8988T (cell line): ENCODE results near the gene THSD4.

Source experiments
- DNase-seq: peaks from one replicate; pipeline ENCODE4 v3.0.0; 2011

The THSD4 gene

DNA sequence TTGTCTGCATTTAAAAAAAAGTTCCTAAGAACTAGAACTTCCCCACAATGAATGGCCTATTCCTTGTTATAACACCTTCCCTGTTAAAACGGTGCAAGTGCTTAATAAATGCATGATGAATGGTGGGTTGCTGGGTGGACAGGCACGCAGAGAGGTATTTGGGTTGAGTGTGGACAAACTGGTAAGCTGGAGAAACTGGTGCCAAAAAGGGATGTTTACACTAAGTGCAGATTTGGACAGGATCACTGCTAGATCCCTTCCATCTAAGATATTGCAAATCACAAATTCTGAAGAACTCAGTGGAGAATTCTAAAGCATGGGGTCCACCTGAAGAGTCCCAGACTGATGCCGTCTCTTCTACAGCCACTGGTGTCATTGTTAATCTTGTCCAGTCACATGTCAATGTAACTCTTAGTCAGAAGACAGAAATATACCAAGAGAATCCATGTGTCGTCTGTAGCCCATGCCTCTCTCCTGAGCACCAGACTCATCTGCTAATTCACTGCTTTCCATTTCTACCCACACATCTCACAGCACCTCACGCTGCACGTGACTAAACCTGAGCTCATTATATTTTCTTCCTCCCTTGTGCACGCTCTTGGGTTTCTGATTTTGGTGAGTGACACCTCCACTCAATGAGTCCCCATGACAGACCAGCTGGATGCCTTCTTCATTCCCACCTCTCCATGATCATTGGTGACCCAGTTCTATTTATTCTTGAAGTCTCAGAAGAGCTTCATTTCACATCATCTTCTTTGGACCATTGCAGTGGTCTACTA, 328.9 kb downstream of the THSD4 start:
- no peak for DNase-seq

DNA sequence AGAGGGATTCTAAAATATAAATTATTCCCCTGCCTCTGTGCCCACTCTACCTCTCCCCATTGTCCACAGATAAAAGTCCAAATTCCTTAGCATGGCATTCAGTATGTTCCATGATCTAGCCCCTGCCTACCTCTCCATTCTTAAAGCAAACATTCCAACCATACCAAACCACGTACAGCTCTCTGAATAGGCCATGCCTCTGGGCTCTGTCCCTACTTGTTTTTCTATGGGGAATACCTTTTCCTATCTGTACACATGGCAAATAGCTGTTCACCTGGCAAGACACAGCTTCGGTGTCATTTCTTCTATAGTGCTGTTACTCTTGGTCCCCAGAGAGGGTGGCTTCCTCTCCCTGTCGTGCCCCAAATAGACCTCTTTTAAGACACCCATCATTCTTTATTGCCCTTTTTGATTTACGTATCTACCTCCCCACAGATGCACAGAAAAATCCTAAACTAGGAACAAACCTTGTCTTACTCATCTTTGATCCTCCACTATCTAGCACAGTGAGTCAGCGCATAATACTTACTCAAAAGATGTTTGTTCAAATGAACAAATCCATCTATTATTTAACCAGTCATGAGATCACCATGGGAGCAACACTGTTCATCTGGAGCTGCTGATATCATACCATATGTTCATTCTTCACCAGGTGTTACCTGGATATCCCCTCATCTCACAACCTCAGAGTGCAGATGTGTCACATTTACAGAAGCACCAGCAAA, 329.8 kb downstream of the THSD4 start:
- DNase-seq: no peak

DNA sequence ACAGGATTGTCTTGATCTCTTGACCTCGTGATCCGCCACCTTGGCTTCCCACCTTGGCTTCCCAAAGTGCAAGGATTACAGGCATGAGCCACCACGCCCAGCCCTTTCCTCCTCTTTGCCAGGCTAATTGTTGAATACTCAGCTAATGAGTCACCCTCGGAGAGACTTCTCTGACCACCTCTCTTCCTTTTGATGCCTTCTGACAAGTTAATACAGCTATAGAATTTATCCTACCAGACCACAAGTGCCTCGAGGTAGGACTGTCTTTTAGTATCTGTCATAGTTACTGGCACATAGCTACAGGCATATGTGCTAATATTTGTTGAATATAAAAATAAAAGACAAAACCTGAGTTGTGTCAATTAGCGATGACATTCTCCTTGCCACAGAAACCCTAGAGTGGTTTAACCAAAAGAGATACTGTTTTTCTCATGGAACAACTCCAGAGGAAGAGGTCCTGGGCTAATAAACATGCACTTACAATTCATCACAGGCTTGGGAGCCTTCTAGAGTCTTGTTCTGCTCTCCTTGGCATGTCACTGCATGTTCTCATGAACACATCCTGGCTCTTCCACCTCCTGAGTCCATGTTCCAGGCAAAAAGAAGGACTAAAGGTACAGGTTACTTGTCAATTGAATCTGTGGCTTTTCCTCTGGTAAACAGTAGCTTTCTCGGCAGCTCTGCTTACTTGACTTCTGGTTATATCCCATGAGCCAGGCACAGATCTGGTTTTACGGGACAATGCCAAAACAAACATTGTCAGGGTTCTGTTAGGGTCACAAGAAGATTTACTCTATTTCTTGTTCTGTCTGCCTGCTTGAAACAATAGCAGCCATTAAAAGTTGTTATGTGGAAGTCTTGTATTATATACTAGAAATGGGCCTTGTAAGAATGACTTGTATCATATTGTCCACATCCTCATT, 332.3 kb downstream of the THSD4 start:
- no peak for DNase-seq

DNA sequence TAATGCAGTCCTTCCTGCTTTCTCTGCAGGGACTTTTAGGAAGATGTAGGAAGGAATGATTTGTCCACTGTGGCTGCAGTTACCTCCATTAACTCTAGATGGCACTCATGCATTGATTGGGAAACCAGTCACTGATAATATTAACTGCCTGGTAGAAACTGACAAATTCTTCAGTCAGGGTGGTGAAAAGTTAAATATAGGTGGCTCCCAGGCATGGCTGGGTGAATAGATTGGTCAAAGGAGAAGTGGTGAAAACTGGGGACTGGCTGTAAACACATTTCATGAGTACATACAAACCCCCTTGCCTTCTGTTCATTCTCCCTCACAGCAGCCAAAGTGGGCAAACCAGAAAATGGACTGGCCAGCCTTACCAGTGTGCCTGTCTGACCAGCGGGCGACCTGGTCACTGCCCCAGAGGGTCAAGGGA, 333.4 kb downstream of the THSD4 start:
- no peak for DNase-seq

DNA sequence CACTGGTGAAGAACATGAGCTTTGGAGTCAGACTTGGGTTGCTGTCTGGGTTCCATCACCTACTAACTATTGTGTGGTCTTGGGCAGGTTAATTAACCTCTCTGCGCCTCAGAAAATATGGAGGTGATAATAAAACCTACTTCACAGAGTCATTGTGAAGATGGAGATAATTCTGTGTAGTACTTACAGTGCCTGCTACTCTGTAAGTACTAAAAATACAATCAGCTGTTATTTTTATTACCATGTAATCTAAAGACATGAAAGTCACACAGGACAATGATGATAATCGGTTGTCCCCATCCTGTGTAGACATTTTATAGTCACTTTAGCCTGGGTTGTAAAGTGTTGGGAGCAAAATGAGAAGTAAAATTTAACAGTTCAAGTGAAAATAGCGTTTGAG, 334.1 kb downstream of the THSD4 start:
- DNase-seq: no peak

DNA sequence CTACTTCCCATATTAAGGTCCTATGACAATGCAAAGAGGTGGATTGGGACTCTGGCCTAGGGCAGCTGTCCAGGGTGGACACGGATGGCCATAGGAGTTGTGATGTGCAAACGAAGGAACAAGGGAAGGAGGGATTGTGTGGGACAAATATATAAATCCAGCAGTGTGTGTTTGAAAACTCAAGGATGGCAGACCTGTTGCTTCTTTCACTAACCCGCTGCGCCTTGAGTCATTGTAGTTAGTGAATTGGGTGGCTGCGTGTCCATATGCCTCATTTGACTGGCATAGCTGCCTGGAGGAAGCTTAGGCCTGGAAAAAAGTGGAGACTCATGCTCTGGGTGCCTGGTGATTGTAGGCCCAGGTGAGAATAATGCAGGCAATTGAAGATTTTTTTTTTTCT, 334.7 kb downstream of the THSD4 start:
- no peak for DNase-seq

DNA sequence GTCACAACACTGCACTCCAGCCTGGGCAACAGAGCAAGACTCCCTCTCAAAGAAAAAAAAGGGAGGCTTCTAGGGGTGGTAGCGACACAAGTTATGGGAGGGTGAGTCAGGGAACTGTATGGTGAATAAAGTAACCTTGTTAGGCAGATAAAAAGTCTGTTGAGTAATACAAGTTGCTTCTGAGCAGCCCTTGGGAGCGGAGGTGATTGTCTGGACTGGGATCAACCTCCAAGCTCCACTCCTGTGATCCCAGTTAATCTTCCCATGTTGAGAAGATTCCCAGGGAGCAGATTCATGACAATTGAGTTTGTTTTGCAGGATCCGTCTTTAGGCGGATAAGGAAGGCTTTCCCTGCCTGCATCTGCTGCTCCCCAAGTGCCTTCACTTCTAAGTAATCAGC, 335.9 kb downstream of the THSD4 start:
- no peak for DNase-seq

DNA sequence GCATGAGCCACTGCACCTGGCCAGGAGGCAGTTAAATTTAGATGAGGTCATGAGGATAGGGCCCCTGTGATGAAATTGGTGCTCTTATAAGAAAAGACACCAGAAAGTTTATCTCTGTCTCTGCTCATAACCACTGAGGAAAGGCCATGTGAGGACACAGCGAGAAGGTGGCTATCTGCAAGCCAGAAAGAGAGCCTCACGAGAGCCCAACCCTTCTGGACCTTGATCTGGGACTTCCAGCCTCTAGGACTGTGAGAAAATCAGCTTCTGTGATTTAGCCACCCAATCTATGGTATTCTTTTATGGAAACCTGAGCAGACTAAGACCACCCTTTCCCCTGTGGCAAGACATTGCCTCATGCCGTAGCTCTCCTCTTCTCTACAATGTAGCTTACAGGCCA, 337.6 kb downstream of the THSD4 start:
- no peak for DNase-seq

DNA sequence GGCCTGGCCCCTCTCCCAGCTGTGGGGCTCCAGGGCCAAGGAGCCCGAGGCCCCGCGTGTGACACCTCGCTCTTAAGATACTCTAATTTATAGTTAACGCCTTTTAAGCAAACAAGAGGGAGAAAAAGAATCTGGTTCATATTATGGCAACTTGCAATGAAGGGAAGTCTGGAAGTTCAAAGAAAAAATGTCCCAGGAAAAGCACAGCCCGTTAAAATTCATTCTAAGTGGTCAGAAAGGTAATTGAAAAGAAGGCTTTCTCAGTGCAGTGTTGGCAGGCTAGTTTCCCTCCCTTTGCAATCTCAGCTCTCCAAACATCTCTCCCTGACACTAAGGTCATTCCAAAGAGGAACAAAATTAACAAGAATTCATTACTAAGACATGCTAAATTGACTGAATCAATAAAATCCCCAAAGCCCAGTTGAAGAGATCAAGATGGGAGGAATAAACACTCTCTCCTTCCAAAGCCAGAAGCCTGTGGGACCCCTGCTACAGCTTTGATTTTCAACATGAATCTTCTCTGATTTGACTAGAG, 339.3 kb downstream of the THSD4 start:
- no peak for DNase-seq

DNA sequence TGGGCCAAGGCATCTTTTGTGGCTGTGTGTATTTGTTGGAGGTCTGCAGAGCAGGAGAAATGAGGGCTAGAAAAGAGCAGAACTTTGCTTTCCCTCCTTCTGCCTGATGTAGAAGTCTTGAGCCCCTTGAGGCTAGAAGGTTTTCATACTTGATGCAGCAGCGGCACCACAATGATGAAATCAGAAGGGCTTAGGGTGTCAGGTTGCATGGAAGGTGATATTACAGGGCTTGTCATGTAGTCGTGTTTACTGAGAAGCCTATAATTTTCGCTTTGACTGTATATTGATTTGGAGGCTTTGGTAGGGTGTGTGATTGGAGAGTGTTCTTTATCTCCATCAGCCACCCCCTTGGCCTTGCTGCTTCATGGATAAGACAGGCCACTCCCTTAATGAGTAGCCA, 339.8 kb downstream of the THSD4 start:
- no peak for DNase-seq

DNA sequence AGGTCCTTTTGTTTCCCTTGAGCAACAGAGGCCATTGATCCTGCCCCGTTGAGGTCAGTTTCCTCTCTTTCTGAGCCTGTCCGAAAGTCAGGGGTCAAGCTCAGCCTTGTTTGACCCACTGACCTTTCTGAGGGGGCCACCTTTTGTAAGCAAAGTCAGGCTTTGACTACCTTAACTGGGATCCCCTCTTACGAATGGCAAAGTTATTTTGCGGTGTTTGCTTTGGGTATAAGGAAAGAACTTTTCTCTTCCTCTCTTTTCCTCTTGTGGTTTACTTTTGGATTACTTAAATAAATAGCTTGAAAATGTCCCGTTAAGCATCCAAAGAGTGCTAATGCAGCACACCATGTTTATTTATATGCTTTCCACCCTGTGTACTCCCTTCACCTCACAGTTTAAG, 340.6 kb downstream of the THSD4 start:
- DNase-seq: no peak

DNA sequence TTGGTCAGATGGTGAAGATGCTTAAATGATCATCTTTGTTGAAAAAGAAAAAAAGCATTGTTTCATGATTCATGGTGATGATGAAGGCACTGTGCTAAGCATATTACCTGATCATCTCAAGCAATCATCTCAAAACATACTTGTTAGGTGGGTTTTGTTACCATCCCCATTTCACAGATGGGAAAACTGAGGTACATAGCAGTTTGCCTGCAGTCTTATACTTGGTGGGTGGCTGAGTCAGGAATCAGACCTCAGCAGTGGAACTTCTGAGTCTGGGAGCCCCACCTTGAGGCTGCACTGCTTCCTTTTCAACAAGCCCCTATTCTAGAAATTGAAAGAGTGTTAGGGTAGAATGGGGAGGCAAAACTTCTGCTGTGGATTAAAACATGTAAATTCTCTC, 341.1 kb downstream of the THSD4 start:
- DNase-seq: no peak

DNA sequence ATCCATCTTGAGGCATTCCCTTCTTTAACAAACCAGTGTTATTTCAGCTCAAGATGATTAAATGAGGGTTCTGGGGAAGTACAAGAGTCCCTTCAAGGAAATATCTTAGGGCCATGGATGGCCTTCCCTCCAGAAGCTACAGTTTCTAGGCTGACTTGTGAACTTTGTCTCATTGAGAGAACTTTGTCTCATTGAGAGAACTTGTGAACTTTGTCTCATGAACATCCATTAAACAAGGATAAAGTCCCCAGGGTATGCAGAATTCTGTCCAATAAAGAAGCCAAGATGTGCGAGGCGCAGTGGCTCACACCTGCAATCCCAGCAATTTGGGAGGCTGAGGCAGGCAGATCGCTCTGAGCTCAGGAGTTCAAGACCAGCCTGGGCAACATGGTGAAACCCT, 341.5 kb downstream of the THSD4 start:
- no peak for DNase-seq

DNA sequence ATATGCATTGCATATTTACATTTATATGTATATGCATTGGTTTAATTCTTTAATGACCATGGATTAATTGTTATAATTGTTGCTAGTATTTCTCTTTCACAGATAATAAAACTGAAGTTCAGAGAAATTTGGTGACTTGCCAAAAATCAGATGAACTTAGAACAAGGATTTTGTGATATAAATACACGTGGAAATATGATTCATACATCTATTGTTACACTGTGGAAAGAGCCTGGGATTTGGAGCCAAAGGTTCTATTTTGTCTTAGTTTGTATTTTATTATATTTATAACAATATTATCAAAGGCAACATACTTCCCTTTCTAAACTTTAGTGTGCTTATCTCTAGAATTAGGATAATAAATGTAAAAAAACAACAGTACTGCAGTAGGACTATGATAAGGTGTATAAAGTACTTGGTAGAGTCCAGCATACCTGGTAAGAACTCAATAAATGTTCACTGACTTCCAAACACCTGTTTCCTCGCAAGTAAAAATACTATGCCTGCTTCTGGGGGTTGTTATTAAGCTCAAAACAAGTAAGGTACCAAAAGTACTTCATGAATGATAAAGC, 342.9 kb downstream of the THSD4 start:
- no peak for DNase-seq

DNA sequence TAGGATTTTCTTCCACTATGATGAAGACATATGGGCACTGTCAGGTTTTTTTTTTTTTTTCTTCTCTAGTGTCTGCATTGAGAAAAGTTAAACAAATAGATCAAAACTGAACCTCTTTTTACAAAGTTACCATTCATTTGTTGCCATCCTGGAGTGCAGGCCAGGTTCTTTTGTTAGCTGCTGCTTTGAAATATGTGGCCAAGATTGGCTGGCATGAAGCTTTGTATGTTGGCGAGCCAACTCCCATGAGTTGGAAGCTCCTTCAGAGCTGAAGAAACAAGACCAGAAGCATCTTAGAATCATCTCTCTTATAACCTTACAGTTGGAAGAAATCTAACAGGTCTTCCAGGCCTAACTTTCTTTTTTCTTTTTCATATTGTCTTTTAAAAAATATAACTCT, 346.5 kb downstream of the THSD4 start:
- no peak for DNase-seq

DNA sequence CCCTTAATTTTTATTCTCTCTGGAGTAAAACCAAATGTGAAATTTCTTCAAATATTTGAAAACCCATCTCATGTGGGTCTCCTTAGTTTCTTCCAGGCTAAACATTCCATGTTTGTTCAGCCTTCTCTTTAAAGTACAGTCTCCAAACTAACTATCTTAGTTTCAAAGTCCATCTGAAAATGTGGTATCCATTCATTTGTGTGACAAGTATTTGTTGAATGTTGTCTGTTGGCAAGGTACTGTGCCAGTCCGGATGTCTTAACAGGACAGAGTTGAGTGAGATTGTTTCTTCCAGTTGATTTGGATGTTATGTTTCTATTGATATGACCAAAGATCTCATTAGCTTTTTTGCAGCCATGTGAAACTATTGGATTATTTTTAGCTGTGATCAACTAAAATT, 347.4 kb downstream of the THSD4 start:
- no peak for DNase-seq

DNA sequence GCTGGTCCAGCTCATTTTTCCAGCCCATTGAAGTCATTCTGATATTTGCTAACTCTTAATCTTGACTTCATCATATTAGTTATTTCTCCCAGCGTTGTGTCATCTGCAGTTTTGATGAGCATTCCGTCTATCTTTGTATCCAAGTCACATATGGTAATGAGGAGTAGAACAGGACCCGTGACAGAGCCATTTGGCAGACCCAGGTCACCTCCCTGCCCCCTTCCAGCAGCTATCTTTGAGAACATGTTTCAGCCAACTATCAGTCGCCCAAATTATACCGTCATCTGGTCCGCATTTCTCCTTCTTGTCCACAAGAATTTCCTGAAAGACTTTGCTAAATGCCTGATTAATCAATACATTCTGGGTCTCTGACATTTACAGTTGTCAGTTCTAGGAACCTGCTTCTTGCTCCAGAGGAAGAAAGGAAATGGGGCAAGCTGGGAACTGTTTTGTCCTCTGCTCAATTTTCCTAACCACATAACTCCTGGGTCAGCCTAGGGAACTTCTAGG, 347.9 kb downstream of the THSD4 start:
- no peak for DNase-seq

DNA sequence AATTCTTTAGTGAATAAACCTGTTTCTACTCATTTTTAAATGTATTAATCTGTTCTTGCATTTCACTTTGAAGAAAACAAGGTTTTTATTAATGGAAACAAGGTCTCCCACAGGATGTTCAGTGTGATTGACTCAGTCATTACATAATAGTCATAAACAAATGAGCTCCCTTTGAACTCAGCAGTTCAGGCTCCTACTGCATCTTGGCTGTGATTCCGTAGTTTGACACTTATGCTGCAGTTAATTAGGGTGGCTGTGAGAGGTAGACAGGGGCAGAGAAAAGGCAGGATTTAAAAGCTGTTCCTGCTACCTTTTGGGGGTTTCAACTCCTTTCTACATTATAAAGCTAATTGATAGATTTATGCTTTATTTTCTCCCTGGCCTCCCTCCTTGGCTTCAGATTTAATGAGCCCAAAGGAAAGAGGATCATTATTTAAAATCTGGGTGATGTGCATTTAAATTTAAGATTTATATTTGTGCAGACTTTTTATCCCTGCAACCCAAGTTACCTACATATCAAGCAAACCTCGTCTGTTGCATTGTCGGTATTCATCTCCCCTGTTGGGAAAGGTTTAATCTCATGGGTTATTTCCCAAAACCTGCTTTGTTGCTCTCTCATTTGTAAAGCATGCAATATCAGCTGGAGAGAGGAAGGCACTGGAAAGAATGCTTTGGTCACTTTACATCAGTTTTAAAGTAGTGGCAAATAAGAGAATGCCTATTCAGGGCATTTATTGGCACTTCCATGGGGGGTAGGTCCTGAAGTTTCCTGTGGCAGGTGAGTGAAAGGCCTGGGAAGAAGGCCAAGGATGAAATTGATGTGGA, 350.1 kb downstream of the THSD4 start:
- DNase-seq: no peak

DNA sequence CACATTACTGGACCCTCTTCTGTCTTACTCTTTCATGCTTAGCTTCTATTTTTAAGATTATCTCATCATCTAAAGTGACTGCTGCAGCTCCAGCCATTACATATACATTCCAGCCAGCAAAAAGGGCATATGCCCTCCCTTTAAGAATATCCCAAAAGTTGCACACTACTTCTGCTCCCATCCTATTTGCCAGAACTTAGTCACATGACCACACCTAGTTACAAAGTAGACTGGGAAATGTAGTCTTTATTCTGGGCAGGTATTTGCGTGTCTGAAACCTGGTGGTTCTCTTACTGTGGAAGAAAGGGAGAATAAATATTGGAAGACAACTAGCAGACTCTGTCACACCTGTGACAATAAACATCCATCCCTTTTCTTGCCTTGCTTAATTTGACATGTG, 353.4 kb downstream of the THSD4 start:
- no peak for DNase-seq

DNA sequence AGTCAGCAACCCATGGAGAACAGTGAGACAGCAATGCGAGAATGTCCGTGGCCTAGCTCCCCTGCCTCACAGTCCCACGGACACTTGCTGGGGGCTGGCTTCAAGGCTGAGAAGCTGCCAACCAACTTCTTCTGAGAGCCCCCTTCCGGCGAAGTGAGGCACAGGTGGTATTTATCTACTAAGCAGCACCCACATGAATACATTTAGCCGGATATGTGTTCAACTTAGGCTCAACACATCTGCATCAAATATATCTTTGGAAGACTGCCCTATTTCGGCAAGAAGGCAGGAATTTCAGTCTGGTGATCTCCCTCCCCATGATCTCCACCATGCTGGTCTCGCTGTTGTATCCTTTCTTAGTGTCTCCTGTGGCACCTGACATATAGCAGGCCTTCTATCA, 354.1 kb downstream of the THSD4 start:
- no peak for DNase-seq

DNA sequence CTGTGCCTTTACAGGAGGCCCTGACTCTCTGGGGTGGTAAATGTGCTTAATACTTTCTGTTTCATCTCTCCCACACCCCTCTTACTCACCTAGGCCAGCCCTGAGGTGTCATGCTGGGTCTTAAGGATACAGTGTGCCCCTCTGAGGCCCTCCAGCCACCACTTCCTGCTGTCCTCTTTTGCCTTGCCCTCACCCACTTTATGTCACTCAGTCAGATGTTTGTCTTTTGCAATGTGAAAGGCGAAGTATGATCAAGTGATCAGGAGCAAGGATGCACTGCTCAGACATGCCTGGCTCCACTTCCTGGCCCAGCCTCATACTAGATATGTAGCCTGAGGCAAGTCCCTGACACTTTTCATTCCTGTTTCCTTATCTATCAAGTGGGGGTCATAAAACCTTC, 356.1 kb downstream of the THSD4 start:
- DNase-seq: no peak

DNA sequence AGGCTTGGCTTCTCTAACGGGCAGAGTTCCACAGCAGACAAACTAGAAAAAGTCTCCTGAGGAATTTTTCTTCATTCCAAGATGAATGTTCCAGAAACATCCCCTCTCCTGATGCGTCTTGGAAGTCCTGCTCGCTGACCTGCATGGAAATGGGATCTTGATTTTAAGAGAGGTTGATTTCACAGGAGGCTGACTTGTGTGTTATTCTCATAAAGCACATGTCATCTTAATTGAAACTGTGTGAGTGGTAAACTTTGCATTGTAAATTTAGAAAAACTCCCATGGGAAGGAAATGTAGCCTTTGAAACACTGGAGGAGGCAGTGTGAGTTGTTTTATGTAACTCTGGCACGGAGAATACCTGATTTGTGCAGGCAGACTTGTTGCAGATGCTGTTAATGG, 357.3 kb downstream of the THSD4 start:
- no peak for DNase-seq
